Measurements from ENCODE around the gene PARP8.
A peak's percentile ranks its signal among the peaks of the same experiment; 100 is the strongest.
"Not testable (repeated sequence)": the region's sequence is repeated elsewhere in the genome, so short reads cannot be mapped to it uniquely, and the experiment has no call there.

PARP8 gene

DNA sequence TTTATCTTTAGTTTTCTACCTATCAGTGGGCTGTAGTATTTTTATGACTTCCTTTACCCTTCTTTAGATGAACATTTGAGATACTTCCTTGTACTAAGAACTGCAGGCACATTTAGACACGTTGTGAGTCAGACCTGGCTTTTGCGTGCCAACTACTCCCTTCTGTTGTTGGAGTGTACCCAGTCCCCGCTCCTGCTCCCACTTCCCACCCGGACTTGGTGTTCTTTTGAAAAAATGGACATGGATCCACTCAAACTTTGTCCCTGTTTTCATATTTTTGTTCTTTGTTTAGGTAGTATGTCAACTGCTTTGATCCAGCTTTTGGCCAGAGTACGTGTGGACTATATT lies 60.7 kb downstream of the PARP8 start:
- DNase-seq: no peak

DNA sequence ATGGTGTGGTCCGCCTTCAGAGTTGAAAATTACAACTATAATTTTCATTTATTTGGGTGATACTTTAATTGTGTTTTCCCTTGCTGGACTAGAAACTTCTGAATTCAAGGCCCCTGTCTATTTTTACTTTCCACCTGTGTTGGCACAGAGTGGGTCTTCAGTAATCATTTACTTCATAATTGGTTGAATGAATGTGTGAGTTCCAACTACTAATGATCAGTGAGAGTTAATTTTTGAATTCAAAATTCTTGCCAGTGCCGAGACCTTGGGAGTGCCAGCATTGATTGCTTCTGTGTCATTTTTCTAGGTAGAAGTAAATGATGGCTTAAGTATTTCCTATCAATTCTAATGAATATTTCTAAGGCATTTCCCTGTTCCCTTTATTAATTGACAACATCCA lies 61.4 kb downstream of the PARP8 start:
- DNase-seq: no peak

DNA sequence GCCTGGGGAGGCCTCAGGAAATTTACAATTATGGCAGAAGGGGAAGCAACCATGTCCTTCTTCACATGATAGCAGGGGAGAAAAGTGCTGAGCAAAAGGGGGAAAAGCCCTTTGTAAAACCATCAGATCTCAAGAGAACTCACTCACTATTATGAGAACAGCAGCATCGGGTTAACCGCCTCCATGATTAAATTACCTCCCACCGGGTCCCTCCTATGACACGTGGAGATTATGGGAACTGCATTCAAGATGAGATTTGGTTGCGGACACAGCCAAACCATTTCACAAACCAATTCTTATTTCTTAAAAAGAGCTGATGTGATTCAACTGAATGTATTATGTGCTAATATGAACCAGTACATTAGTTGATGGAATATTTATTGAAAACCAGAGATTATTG lies 63.9 kb downstream of the PARP8 start:
- no peak for DNase-seq

DNA sequence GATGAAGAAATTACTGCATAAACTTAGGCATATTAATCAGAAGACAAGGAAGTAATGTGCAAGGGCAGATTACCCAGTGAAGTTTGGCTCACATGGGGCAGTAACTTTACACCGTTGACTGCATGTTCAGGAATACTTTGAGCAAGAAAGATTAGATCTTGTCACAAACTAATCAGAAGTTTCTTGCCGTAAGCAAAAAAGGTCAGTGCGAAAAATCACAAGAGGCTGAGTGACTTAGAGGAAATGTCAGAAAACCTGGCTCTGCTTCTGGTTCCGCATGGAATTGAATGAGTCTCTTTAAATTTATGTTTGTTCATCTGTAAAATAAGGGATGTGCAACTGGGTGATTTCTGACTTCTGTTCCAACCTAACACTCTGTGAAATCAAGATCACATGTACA lies 64.4 kb downstream of the PARP8 start:
- no peak for DNase-seq

DNA sequence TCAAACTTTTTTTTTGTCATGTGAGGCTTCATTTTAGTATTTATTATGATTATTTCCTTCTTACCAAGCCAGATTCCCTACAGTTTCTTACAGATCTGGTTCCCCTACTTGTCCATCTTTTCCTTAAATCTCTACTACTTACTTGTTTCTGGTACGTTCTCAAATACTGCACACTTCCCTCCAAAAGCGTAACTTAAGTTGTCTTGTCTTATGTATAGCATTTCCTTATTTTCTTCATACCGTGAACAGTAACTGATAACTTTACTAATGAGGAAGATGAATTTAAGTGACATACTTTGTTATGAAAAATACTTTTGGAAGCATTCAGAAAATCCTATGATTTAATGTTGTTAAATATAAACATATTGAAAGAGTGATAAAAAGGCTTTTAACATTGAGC lies 67.3 kb downstream of the PARP8 start:
- DNase-seq: no peak

DNA sequence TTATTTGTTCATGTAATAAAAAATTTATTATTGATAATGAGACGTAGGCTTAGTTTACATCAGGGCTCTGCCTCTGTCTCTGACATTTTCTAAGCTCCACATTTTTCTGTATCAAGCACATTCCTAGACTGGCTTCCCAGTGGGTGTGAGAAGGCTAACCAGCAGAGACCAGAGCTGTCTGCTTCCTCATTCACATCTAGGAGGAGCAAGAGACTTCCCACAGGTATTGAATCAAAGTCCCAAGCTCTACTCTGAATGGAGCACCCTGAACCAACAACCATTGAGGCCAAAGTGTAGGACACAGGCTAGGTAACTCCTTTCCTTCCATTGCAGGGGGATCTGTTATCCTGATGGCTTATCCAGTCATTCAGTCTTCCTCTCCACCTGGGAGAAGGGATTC lies 72.4 kb downstream of the PARP8 start:
- DNase-seq: no peak

DNA sequence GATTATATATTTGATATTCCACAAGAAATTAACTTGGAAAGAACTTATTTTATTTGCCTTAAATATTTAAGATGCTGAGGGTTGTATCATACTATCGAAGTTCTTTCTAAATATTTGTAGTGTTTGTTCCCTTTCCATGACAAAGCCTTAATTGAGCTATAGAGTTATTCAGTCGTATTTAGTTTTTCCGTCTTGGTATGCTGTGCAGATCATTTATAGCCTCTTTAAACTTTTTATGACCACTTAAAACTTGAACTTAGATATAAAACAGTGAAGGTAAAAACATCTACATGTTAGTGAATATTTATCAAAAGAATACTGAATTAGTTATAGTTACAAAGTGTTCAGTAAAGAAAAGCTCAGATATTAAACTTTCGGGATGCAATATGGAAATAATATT lies 74.4 kb downstream of the PARP8 start:
- DNase-seq: no peak

DNA sequence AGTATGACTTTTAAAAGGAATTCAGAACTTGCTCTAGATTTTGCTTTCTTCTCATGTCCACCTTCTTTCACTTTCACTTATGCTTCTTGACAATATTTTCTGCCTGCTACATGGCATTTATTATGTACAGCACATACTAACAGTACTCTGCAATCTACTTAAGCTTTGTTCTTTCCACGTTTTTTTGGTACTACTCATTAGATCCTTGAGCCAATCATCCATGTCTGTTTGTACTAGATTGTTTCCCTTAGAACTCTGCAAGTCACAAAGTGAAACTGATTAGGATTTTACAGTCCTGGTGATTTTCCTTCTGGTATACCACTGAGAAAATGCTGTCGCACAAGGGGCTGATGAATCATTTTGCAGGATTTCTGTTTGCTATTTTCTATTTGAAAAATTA lies 78.3 kb downstream of the PARP8 start:
- no peak for DNase-seq

DNA sequence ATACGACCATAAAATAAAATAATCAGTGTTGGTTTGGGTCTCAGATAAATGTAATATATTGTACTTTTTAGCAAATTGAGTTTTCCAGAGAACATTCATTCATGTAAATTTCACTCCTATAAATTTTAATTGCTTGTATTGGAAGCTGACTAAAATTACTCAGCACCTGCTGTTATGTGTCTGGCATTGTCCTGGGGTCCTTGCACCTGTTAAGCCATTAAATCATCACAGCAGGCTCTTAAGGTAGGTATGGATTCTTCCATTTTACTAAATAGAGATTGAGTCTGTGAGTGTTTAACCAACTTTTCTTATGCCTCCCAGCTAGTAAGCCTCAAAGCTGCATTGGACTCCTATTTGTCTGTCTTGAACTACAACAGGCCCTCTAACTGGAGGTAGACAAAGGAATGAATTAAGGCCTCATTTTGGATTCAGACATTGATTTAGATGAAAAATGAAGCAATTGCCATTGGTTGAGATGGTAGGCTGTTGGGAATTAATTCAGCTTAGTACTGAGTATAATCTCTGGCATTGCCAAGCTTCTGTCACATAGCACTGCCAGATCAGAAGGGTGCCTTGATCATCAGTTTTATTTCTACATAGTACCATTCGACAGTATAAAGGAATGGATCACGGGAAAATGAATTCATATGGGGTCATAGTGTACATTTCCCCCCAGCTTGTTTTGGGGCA lies 78.9 kb downstream of the PARP8 start:
- no peak for DNase-seq

DNA sequence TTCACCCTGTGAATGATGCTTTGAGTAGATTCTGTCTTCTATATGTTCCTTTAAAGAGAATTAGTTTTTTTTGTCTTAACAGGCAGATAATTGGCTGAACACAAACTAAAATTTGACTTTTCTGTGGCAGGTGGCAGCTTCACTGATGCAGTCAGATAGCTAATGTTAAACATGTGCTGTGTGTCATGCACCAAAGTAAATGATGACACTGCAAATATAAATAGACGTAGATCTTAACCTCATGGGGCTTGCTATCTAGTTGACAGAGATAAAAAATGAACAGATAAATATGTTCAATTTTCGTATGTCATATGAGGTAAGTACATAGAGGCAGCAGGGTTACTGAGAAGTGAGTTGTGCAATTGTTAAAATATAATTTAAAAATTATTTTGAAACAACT lies 82.7 kb downstream of the PARP8 start:
- DNase-seq: no peak

DNA sequence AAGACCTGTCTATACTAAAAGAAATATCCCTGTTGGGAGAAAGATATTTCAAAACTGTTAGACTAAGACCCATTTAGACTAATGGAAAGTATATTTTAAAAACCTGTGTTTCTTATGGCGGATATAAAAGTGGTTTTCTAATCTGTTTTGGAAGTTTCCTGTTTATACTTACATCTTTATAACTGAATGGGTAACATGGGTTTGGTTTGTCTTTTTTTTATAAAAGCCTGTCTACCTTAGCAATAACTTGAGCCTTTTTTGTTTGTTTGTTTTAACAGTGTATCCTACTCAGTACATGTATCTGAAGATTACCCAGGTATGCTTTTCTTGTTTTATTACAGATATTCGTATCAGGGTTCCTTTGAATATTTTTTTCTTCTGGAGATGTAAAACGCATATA lies 83.4 kb downstream of the PARP8 start:
- DNase-seq: no peak

DNA sequence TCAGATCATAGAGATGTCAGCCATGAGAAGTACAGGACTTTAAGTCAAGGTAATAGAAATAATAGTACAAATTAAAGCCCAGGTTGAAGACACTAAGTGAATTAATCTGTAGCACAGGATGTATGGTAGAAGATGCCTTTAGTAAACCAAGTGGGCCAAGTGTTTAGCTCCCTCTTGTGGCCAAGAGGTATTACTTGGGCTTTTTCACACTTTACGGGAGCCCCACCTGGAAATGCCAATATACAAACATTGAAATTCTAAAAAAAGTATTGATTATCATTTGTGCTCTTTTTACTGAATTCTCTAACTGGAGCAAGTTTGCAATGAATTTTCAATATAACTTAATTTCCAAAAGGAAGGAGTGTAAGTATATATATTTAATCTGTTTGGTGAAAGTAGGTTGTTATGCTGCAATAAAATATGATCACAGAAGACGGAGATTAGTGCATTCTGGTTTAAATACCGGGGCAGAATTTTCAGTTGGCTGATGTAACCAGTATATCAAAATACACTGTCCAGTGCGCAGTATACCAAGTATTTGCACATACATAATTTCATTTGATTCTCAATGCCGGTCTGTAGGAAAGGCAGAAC lies 84.7 kb downstream of the PARP8 start:
- DNase-seq: peak in 1 of 2 experiments; percentile 36

DNA sequence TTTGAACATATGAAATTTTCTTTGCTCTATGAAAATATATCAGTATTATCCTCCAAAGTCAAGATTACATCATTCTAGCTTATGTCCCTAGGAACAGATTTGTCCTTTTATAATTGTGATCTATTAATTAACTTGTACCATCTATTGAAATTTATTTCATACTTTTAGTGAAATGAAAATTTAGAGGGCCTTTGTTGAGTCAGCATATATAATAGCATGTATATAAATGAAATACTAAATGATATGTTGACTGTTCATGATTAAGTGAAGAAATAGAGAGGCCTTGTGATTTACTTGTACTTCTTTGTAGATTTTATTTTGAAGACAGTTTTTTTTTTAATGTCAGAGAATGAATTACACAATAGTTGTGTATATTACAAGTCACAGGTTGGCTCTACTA lies 86.4 kb downstream of the PARP8 start:
- DNase-seq: no peak

DNA sequence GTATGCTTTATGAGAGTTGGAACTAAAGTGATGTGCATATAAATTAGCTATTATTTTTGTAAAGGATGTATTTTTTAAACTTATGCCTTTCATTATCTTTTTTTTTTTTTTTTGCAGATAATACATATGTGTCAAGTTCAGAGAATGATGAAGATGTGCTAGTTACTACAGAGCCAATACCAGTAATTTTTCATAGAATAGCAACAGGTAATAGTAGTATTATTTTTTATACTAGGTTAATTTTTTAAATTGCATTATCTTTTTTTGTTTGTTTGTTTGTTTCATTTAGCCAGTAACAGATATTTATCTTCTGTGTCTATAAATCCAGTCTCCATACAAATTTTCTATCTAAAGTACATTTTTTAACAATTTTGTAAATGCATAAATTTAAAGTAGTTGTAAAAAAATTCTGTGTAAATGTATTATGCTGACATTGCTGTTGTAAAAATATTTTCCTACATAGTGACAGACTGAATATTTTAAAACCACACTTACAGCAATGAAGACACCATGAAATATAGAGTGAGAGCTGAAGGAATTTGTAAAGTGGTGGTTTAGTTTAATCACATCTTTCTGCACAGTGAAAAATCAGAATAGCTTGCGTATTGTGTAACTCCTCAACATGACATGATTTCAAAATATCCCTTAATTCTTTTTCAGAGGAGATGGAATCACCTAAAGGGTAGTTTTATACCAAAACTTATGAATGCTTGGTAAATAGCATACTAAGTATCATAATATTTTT lies 93.3 kb downstream of the PARP8 start:
- no peak for DNase-seq

DNA sequence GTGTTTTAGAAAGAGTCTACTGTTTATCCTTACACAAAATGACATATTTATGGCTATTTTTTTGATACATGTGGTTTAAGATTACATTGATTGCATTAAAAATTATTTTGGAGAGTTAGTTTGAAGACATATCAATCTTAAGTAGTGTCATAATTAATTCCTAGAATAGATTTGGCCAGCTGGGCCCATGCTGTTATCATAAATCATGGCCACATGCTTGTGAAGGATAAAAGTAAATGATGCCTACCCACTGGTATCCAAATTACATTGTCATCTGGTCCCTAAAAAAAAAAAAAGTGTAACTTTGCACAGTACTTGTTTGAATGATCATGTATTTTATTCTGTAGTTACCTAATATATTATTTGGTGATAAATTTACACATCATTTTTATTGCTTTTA lies 96.9 kb downstream of the PARP8 start:
- no peak for DNase-seq

DNA sequence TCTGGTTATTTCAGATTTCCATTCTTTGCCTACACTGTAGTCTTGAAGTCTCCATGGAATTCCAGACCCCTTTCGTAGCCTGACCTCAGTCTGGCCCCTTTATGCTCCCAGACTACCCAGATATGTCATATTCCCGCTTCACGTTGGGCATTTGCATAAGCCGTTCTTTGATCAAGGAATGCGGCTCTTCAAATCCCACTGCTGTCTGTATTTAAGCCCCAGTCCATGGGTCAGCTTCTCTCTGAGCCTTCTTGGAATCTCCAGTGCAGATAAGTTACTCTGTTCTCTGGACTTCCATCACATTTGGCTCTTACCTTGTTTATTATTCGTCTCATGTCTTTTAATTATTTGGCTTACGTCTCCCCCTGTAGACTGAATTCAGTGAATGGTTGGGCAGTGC lies 97.4 kb downstream of the PARP8 start:
- DNase-seq: no peak

DNA sequence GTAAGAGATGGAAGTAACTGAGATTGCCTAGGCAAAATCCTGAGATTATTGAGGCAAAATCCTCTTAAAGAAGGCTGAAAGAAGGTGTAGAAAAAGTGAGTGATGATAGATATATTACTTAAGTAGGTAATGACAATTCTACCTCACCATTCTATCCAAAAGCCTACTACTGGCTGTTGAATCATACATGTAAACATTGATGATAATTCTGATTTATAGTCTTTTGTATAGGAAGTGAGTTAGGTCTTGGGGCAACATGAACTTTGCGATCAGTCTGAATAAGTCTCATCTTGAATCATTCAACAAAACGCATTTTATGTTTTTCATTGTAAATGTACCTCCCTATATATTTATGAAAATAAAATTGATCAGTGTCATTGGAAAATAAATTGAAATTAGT lies 99.6 kb downstream of the PARP8 start:
- DNase-seq: no peak

DNA sequence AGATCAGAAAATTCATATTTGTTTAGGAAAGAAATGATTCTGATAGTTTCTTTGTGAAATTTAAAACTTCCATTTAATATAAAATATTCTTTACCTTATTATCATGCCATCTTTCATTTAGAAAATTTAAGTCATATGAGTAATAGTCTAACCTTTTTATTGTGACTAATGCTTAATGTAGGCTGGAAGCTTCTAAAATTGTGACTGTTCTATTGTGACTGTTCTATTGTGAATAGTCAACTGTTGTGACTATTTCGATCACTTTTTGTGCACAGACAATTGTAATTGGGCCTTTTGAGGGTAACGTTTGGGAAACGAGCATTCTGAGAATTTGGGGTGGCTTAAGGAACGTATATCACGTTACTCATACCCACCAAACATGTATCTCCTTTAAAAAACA lies 100.0 kb downstream of the PARP8 start:
- no peak for DNase-seq

DNA sequence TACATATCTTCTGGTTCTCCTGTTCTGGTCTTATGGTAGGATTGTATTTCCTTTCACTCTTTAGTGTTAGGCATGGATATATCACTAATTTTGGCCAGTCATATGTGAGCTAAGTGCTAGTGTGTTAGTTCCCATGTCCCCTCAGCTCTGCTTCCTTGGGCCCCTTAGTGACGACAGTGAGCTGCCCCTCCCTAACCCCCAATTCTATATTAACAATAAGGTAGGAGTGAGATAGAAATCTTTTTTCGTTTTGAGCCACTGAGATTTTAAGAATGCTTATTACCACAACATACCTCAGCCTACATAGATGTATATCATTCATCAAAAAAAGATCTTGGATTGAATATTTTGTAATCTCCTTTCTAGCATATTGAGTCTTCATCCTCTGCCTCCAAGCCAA lies 100.5 kb downstream of the PARP8 start:
- DNase-seq: no peak

DNA sequence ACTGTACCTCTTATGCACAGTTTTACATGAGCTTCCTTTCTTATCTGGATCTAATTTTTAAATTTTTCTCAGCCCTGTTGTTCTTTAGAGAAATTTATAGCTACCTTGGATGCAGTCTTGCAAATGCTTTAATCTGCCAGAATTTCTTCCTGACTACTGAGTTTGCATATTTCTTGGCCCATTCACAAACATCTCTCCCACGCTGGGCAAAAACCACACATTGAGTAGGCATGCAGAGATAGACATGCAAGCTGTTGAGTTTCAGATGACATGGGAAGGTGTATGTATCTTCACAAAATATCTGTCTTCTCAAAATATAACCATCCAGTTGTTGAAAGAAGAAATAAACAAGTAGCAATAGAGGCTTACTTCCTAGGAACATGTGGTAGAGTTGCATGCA lies 101.2 kb downstream of the PARP8 start:
- no peak for DNase-seq

DNA sequence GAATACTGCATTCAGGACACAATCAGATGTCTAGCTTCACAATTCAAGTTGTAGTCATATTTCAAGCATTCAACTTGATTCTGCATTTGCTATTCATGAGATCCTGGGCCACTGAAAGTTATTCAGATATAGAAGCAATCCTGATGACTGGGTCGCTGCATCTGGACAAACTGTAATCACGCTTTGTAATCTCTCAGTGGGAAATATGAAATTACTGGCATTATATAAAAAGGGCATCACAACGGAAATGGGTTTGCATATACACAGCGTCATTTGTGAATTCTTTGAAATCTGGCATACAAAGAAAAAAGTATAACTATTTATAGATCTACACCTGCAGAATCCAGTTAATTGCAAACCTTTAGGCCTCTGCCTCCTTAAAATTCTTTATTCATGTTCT lies 102.2 kb downstream of the PARP8 start:
- no peak for DNase-seq

DNA sequence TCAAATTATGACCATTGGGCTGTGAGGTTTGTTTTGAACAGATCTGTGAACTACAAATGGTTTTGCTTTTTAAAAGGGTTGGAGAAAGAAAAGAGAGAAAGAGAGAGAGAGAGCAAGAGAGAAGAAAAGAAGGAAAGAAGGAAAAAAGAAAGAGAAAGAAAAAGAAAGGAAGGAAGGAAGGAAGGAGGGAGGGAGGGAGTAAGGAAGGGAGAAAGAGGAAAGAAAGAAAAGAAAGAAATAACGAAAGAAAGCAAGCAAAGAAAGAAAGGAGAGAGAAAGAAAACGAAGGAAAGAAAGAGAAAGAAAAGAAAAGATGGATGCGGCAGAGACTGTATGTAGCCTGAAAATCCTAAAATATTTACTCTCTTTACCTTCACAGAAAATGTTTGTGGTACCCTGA lies 104.0 kb downstream of the PARP8 start:
- no peak for DNase-seq

DNA sequence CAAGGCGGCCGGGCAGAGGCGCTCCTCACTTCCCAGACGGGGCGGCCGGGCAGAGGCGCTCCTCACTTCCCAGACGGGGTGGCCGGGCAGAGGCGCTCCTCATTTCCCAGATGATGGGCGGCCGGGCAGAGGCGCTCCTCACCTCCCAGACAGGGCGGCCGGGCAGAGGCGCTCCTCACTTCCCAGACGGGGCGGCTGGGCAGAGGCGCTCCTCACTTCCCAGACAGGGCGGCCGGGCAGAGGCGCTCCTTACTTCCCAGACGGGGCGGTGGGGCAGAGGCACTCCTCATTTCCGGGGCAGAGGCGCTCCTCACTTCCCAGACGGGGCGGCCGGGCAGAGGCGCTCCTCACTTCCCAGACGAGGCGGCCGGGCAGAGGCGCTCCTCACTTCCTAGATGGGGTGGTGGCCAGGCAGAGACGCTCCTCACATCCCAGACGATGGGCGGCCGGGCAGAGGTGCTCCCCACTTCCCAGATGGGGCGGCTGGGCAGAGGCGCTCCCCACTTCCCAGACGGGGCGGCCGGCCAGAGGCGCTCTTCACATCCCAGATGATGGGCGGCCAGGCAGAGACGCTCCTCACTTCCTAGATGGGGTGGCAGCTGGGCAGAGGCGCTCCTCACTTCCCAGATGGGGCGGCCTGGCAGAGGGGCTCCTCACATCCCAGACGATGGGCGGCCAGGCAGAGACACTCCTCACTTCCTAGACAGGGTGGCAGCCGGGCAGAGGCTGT lies 108.2 kb downstream of the PARP8 start:
- DNase-seq: not testable (repeated sequence)

DNA sequence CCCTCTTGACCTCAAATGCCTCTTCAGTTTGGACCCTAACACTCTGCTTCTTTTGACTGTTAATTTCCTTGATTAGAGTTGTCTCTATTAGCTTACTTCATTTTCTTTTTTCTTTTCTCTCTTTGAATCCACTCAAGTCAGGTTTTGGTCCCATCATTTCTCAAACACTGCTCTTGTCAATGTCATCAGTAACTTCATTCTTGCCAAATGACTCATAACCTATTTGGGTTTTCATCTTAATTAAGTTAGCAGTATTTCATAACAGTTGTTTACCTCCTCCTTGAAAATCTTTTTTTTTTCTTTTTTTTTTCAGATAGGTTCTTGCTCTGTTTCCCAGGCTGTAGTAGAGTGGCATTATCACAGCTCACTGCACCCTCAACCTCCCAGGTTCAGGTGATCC lies 119.6 kb downstream of the PARP8 start:
- DNase-seq: no peak
